ENCODE measurements around the gene GALE.
"Not testable (repeated sequence)": the region's sequence is repeated elsewhere in the genome, so short reads cannot be mapped to it uniquely, and the experiment has no call there.

Gene GALE

GRCh38 chr1:23799570-23800399 is 769 bp downstream of the GALE start:
- H3K27me3 ChIP-seq (ENCODE audit: control insufficient read depth in 2 of 2, insufficient read depth in 2 of 2, low read length in 2 of 2): no peaks in the 10 kb centered on the region
- H3K9me3 ChIP-seq (ENCODE audit: control insufficient read depth in 2 of 2, low read length in 2 of 2): no peaks in the 10 kb centered on the region
- H3K27ac ChIP-seq (ENCODE audit: low read depth in 2 of 2, low read length in 2 of 2): peak overlapping the region; percentile 96 to 99
- peaks cover 29 to 45% of the 10 kb centered on the region in 2 donors for H3K4me1 ChIP-seq (ENCODE audit: control insufficient read depth in 2 of 2, insufficient read depth in 2 of 2, low read length in 2 of 2)
- H3K9ac ChIP-seq (ENCODE audit: low read depth in 1 of 2, low read length in 2 of 2): peak overlapping the region; percentile 92 to 98
- H3K36me3 ChIP-seq (ENCODE audit: control insufficient read depth in 2 of 2, insufficient read depth in 2 of 2, low read length in 2 of 2): peaks cover 27 to 28% of the 10 kb centered on the region in 2 donors
- H3K4me3 ChIP-seq (ENCODE audit: low read length in 2 of 2): peak overlapping the region; percentile 92 to 93

- Histone ChIP-seq H3K36me3 (ENCODE audit: control insufficient read depth in 2 of 2, insufficient read depth in 2 of 2, low read length in 2 of 2) (peaks cover 23 to 29% of the 10 kb centered on the region in 2 donors), H3K4me1 (ENCODE audit: control insufficient read depth in 2 of 2, insufficient read depth in 2 of 2, low read length in 2 of 2) (peaks cover 29 to 45% of the 10 kb centered on the region in 2 donors), H3K4me3 (ENCODE audit: low read length in 2 of 2) (peak overlapping the region; percentile 92 to 93), H3K9ac (ENCODE audit: low read depth in 1 of 2, low read length in 2 of 2) (peak overlapping the region; percentile 92 to 98), H3K27me3 (ENCODE audit: control insufficient read depth in 2 of 2, insufficient read depth in 2 of 2, low read length in 2 of 2) (no peaks in the 10 kb centered on the region), H3K27ac (ENCODE audit: low read depth in 2 of 2, low read length in 2 of 2) (peak overlapping the region; percentile 96 to 99), H3K9me3 (ENCODE audit: control insufficient read depth in 2 of 2, low read length in 2 of 2) (no peaks in the 10 kb centered on the region)
Observed at GRCh38 chr1:23799255-23799569, 1.3 kb downstream of the GALE start.

DNA sequence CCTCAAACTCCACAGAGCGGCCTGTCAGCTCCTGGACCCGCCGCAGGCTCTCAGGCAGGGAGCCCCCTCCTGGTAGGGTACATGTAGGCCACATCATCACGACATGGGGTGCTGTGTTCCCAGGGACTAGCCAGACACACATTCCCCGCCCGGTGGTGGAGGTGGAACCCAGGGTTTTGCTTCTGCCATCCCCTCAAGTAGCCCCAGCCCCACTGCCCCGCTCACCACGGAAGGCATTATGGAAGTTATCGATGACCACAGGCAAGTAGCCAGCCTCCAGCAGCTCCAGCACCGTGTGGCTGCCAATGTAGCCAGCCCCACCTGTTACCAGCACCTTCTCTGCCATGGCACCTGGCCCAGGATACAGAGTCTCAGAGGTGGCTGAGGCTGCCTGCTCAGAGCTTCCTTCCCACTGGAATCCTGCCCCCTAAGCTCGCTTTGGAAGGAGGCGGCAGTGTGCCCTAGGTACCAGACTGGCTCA is 1.9 kb downstream of the GALE start:
- H3K9me3 ChIP-seq (ENCODE audit: control insufficient read depth in 2 of 2, low read length in 2 of 2): no peaks in the 10 kb centered on the region
- peak overlapping the region; percentile 92 to 93 for H3K4me3 ChIP-seq (ENCODE audit: low read length in 2 of 2)
- H3K27me3 ChIP-seq (ENCODE audit: control insufficient read depth in 2 of 2, insufficient read depth in 2 of 2, low read length in 2 of 2): no peaks in the 10 kb centered on the region
- peak overlapping the region; percentile 92 to 98 for H3K9ac ChIP-seq (ENCODE audit: low read depth in 1 of 2, low read length in 2 of 2)
- peaks cover 29 to 45% of the 10 kb centered on the region in 2 donors for H3K4me1 ChIP-seq (ENCODE audit: control insufficient read depth in 2 of 2, insufficient read depth in 2 of 2, low read length in 2 of 2)
- H3K36me3 ChIP-seq (ENCODE audit: control insufficient read depth in 2 of 2, insufficient read depth in 2 of 2, low read length in 2 of 2): peaks cover 23 to 28% of the 10 kb centered on the region in 2 donors
- H3K27ac ChIP-seq (ENCODE audit: low read depth in 2 of 2, low read length in 2 of 2): peak overlapping the region; percentile 96 to 99

- Histone ChIP-seq H3K27ac (ENCODE audit: low read depth in 2 of 2, low read length in 2 of 2) (peak overlapping the region in 1 of 2 donors; percentile 99), H3K36me3 (ENCODE audit: control insufficient read depth in 2 of 2, insufficient read depth in 2 of 2, low read length in 2 of 2) (peaks cover 28 to 31% of the 10 kb centered on the region in 2 donors), H3K27me3 (ENCODE audit: control insufficient read depth in 2 of 2, insufficient read depth in 2 of 2, low read length in 2 of 2) (no peaks in the 10 kb centered on the region), H3K4me1 (ENCODE audit: control insufficient read depth in 2 of 2, insufficient read depth in 2 of 2, low read length in 2 of 2) (peaks cover 35 to 55% of the 10 kb centered on the region in 2 donors), H3K4me3 (ENCODE audit: low read length in 2 of 2) (peak overlapping the region; percentile 26 to 93), H3K9me3 (ENCODE audit: control insufficient read depth in 2 of 2, low read length in 2 of 2) (no peaks in the 10 kb centered on the region), H3K9ac (ENCODE audit: low read depth in 1 of 2, low read length in 2 of 2) (peak overlapping the region in 1 of 2 donors; percentile 98)
Observed at GRCh38 chr1:23797478-23798448, 2.8 kb downstream of the GALE start.

GRCh38 chr1:23796466-23797271 is 3.9 kb downstream of the GALE start:
- H3K27ac ChIP-seq (ENCODE audit: low read depth in 2 of 2, low read length in 2 of 2): peak overlapping the region; percentile 65 to 80
- no peaks in the 10 kb centered on the region for H3K27me3 ChIP-seq (ENCODE audit: control insufficient read depth in 2 of 2, insufficient read depth in 2 of 2, low read length in 2 of 2)
- no peaks in the 10 kb centered on the region for H3K9me3 ChIP-seq (ENCODE audit: control insufficient read depth in 2 of 2, low read length in 2 of 2)
- H3K36me3 ChIP-seq (ENCODE audit: control insufficient read depth in 2 of 2, insufficient read depth in 2 of 2, low read length in 2 of 2): peaks cover 25 to 31% of the 10 kb centered on the region in 2 donors
- peak overlapping the region in 1 of 2 donors; percentile 20 for H3K4me3 ChIP-seq (ENCODE audit: low read length in 2 of 2)
- peaks cover 42 to 64% of the 10 kb centered on the region in 2 donors for H3K4me1 ChIP-seq (ENCODE audit: control insufficient read depth in 2 of 2, insufficient read depth in 2 of 2, low read length in 2 of 2)
- H3K9ac ChIP-seq (ENCODE audit: low read depth in 1 of 2, low read length in 2 of 2): peak overlapping the region; percentile 23 to 24

- no peak overlapping the region for H3K27ac ChIP-seq (ENCODE audit: low read depth in 2 of 2, low read length in 2 of 2)
- peaks cover 25 to 31% of the 10 kb centered on the region in 2 donors for H3K36me3 ChIP-seq (ENCODE audit: control insufficient read depth in 2 of 2, insufficient read depth in 2 of 2, low read length in 2 of 2)
- no peak overlapping the region for H3K4me3 ChIP-seq (ENCODE audit: low read length in 2 of 2)
- H3K27me3 ChIP-seq (ENCODE audit: control insufficient read depth in 2 of 2, insufficient read depth in 2 of 2, low read length in 2 of 2): no peaks in the 10 kb centered on the region
- H3K9me3 ChIP-seq (ENCODE audit: control insufficient read depth in 2 of 2, low read length in 2 of 2): no peaks in the 10 kb centered on the region
- H3K9ac ChIP-seq (ENCODE audit: low read depth in 1 of 2, low read length in 2 of 2): no peak overlapping the region
- peaks cover 40 to 61% of the 10 kb centered on the region in 2 donors for H3K4me1 ChIP-seq (ENCODE audit: control insufficient read depth in 2 of 2, insufficient read depth in 2 of 2, low read length in 2 of 2)
Observed at GRCh38 chr1:23795676-23796465, 4.7 kb downstream of the GALE start.

- not testable (repeated sequence) for H3K27ac ChIP-seq (ENCODE audit: low read depth in 2 of 2, low read length in 2 of 2); H3K4me3 ChIP-seq (ENCODE audit: low read length in 2 of 2); H3K9me3 ChIP-seq (ENCODE audit: control insufficient read depth in 2 of 2, low read length in 2 of 2); H3K9ac ChIP-seq (ENCODE audit: low read depth in 1 of 2, low read length in 2 of 2); H3K27me3 ChIP-seq (ENCODE audit: control insufficient read depth in 2 of 2, insufficient read depth in 2 of 2, low read length in 2 of 2)
- peaks cover 42 to 66% of the 10 kb centered on the region in 2 donors for H3K4me1 ChIP-seq (ENCODE audit: control insufficient read depth in 2 of 2, insufficient read depth in 2 of 2, low read length in 2 of 2)
- peaks cover 25 to 31% of the 10 kb centered on the region in 2 donors for H3K36me3 ChIP-seq (ENCODE audit: control insufficient read depth in 2 of 2, insufficient read depth in 2 of 2, low read length in 2 of 2)
Observed at GRCh38 chr1:23794732-23795182, 5.8 kb downstream of the GALE start.

DNA sequence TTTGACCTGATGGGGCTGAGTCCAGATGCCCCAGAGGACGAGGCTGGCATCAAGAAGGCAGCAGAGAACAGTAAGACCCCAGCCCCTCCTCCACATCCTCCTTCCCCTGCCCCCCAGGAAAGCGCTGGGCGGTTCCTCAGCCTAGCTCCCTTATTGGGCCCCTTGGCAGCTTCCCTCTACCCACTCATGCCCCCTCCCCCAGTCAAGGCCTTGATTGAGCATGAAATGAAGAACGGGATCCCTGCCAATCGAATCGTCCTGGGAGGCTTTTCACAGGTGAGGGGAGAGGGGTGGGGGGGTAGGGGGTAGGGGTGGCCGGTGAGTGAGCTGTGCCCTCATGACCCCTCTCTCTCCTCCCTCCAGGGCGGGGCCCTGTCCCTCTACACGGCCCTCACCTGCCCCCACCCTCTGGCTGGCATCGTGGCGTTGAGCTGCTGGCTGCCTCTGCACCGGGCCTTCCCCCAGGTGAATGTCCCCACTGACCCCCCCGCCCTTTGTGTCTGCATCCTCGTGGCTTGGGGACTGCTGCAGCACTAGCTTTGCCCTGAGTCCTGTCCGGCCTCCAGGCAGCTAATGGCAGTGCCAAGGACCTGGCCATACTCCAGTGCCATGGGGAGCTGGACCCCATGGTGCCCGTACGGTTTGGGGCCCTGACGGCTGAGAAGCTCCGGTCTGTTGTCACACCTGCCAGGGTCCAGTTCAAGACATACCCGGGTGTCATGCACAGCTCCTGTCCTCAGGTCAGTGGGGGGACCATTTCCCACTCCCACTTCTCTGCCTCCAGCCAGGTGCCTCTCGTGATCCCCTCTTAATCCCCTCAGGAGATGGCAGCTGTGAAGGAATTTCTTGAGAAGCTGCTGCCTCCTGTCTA is 6.5 kb downstream of the GALE start:
- no peak overlapping the region for H3K4me3 ChIP-seq (ENCODE audit: low read length in 2 of 2)
- no peak overlapping the region for H3K9ac ChIP-seq (ENCODE audit: low read depth in 1 of 2, low read length in 2 of 2)
- no peaks in the 10 kb centered on the region for H3K27me3 ChIP-seq (ENCODE audit: control insufficient read depth in 2 of 2, insufficient read depth in 2 of 2, low read length in 2 of 2)
- peaks cover 36 to 60% of the 10 kb centered on the region in 2 donors for H3K4me1 ChIP-seq (ENCODE audit: control insufficient read depth in 2 of 2, insufficient read depth in 2 of 2, low read length in 2 of 2)
- peaks cover 25 to 31% of the 10 kb centered on the region in 2 donors for H3K36me3 ChIP-seq (ENCODE audit: control insufficient read depth in 2 of 2, insufficient read depth in 2 of 2, low read length in 2 of 2)
- H3K9me3 ChIP-seq (ENCODE audit: control insufficient read depth in 2 of 2, low read length in 2 of 2): no peaks in the 10 kb centered on the region
- peak overlapping the region in 1 of 2 donors; percentile 4 for H3K27ac ChIP-seq (ENCODE audit: low read depth in 2 of 2, low read length in 2 of 2)

Data from mucosa of rectum (tissue), 2 donors.